ENCODE data around the gene DNA2.
"Not testable (repeated sequence)": the region's sequence is repeated elsewhere in the genome, so short reads cannot be mapped to it uniquely, and the experiment has no call there.

DNA2 gene

GRCh38 chr10:68471586-68472408 lies at the start of gene DNA2:
TSS of gene DNA2 (minus strand) at chr10:68471973. CDS start at chr10:68471864, 109 bp downstream.
- peak; percentile 64 for DNase-seq

GRCh38 chr10:68518609-68519008 lies 46.8 kb upstream of the DNA2 start:
- DNase-seq, result not testable (repeated sequence)

GRCh38 chr10:68517188-68517587 lies 45.4 kb upstream of the DNA2 start:
- DNase-seq, result no peak

GRCh38 chr10:68516766-68517165 lies 45.0 kb upstream of the DNA2 start:
- DNase-seq, result no peak

DNA sequence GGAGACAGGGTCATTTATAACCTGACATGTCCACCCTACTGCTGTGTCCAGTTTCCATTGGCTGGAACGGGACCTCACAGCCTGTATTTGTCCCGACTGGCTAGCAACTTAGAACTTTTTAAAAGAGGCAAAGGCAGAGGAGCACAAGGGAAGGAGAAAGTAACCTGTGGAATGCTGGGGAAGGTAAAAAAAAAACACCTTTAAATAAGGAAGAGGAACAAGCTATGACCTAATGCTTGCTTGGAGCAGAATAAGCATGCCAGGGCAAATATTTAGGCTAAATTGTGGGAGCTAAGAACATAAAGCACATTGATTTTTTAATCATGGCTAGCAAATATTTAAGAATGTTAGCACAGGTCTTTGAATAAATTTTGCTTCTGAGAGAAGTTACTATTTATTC lies 44.4 kb upstream of the DNA2 start:
- not testable (repeated sequence) for DNase-seq

DNA sequence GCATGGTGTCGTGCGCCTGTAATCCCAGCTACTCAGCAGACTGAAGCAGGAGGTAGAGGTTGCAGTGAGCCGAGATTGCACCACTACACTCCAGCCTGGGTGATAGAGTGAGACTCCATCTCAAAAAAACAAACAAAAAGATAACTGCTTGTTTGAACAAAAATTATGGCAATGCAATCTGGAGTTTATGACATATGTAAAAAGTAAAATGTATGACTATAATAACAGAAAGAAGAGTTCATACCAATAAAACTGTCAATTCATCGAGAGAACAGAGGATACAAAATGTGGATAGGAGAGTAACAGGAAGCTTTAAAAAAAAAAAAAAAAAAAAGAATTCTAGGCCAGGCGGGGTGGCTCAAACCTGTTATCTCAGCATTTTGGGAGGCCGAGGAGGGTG lies 36.3 kb upstream of the DNA2 start:
- no peak for DNase-seq

DNA sequence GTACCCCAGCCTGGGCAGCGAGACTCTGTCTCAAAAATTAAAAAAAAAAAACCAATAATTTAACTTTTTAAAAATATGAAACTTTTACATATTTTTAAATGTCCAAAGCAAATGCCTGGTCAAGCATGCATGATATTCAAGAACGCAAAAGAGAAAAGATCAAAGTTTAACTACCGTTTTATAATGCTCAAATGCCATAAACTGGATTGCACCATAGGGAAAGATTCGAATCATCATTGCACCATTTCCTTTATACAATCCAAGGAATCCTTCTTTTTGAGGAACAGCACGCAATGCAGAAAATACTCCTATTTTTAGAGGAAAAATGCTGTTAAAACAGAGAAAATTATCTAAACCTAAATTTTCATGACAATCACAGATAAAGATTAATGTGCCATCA lies 34.6 kb upstream of the DNA2 start:
- DNase-seq, result no peak

DNA sequence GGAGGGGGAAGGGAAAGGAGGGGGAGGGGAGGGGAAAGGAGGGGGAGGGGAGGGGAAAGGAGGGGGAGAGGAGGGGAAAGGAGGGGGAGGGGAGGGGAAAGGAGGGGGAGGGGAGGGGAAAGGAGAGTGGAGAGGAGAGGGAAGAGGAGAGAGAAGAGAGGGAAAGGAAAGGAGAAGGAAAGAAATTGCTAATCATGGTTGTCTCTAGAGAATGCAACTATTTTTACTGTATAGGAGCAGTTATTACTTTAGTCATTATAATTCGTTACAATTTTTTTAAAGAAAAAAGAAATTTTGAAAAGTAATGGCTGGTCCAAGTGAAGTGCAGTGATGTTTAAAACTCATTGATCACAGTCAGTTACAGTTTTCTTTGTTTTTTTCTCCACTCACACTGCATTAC lies 31.1 kb upstream of the DNA2 start:
- no peak for DNase-seq

- no peak for DNase-seq
Measured at GRCh38 chr10:68501691-68502090, 29.9 kb upstream of the DNA2 start.

DNA sequence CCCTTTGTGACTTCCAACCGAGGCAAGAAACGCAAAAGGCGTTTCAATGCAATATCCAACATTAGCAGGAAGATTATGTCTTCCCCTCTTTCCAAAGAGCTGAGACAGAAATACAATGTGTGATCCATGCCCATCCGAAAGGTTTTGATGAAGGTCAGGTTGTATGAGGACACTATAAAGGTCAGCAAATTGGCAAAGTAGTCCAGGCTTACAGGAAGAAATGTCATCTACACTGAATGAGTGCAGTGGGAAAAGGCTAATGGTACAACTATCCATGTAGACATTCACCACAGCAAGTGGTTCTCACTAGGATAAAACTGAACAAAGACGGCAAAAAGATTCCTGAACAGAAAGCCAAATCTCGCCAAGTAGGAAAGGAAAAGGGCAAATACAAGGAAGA lies 27.8 kb upstream of the DNA2 start:
- no peak for DNase-seq

GRCh38 chr10:68496072-68496471 lies 24.3 kb upstream of the DNA2 start:
- no peak for DNase-seq

DNA sequence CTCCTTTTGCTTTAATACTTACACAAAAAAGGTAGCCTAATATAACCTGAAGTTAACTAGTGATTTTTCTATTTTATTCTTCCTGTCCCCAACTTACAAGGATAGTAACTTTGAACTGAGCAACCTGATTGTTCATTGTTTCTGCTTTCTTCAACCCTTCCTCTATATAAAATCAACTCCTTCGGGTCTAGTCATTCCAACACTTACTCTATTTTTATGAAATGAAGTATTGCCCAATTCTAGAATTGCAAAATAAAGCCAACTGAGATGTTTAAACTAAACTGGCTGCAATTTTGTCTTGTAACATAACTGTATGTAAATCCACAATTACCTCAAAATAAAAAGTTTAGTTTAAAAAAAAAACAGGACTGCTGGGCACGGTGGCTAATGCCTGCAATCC lies 20.3 kb upstream of the DNA2 start:
- DNase-seq, result no peak

- no peak for DNase-seq
Measured at GRCh38 chr10:68489919-68490318, 18.1 kb upstream of the DNA2 start.

DNA sequence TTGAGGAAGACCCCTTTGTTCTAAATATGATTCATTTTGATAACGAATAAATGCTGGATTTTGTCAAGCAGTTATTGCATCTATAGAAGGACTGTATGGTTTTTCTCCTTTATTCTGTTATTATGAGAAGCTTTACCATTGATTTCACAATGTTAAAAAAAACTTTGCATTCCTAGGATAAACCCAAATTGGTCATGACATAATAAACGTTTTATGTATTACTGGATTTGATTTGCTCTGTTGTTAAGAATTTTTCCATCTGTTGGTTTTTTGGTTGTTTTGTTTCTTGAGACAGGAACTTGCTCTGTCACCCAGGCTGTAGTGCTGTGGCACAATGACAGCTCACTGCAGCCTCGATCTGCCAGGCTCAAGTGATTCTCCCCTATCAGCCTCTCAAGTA lies 2.2 kb upstream of the DNA2 start:
- DNase-seq, result no peak

DNA sequence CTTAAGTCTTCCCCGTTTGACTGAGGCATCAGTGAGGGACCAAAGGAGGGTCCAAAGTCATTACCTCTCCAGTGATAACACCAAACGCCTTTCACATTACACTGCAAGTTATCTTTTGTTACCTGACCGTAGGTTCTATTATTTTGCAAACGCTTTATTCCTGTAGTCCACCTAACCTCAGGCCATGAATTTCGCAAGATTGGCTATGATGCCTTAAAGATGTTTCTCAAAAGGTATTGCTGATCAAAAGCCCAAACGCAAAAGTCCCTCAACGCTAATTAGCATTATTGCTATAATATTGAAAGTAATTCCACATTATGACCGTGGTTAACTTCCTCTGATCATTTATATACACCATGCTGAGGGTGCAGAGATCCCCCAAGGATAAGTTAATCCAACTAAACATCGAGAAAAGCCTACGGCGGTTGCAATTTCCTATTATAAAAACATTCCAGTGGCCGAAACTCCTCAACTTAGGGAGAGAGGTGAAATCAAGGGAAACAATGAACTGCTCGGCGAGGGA lies 649 bp downstream of the DNA2 start:
- DNase-seq, result no peak

DNA sequence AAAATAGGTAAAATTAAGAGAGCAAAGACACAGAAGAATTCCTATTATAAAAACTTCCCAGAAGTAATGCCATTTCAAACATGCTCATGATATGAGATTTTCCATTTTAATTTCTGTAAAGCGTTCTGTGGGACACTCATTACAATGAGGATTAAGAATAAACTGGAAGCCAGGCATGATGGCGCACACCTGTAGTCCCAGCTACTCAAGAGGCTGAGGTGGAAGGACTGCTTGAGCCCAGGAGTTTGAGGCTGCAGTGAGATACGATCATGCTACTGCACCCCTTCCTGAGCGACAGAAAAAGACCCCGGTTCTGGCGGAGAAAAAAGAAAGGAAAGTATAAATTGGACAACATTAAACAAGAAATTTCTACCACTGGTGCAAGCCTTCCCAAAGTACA lies 1.5 kb downstream of the DNA2 start:
- DNase-seq, result no peak

DNA sequence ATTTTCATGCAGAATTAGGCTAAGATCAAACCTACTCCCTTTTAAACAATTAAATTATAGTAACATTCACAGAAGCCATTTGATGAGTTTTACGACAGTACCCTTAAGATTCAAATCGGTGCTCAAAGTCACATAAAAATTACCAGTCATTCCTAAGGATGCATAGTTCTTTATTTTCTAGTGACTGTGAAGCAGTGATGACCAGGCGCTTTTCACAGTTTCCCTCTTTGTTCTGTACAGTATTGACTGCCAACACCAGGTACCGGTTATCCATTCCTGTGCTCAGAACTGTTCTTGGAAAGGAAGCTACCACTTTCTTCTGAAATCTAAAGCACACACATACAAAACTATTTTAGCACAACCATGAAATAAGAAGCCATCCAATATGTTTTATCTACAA lies 1.9 kb downstream of the DNA2 start:
- DNase-seq, result no peak

DNA sequence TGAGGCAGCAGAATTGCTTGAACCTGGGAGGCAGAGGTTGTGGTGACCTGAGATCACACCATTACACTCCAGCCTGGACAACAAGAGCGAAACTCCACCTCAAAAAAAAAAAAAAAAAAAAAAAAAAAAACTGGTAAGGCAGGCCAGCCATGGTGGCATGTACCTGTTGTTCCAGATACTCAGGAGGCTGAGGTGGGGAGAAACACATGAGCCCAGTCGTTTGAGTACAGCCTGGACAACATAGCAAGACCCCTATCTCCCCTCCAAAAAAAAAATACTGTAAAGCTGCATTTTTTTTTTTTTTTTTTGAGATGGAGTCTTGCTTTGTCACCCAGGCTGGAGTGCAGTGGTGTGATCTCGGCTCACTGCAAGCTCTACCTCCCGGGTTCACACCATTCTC lies 7.0 kb downstream of the DNA2 start:
- not testable (repeated sequence) for DNase-seq

GRCh38 chr10:68463365-68464093 lies 8.2 kb downstream of the DNA2 start:
- no peak for DNase-seq

- no peak for DNase-seq
Measured at GRCh38 chr10:68462536-68462935, 9.2 kb downstream of the DNA2 start.

DNA sequence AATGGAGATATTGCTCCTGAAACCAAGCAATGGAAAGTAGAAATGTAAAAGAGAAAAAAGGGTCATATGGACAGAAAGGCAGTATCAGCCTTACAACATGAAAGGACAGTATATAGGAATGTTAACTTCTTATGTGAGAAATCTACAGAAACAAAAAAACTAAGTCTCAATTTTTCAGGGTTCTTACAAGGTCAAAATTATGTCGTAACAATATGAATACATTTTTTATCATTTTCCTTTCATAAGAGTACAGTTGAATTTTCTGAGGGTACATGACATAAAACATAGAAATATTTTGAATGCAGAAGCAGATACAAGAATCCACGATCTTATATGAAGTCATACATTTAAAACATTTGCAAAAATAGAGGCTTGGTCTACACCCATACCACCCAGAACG lies 10.7 kb downstream of the DNA2 start:
- no peak for DNase-seq

- not testable (repeated sequence) for DNase-seq
Measured at GRCh38 chr10:68449698-68450097, 22.1 kb downstream of the DNA2 start.

- DNase-seq, result no peak
Measured at GRCh38 chr10:68446179-68446578, 25.6 kb downstream of the DNA2 start.

- no peak for DNase-seq
Measured at GRCh38 chr10:68442971-68443370, 28.8 kb downstream of the DNA2 start.
